AG04450 (cell line): ENCODE results near the gene ASIC2. TPM values are rescaled to one million over a fixed set of nuclear protein-coding genes. Genes with fewer than 3 reads are reported as not detected.

Experiments
- CTCF ChIA-PET: fragments of 300-600, 350-600 bp; formaldehyde crosslinking; extraction: SDS; loops from one replicate; lab custom pipeline; 2022; ENCODE audit warnings: antibody characterized with exemption, inconsistent platforms; lab: Charles Lee
- POLR2A ChIA-PET: fragments of 350-600 bp; formaldehyde crosslinking; extraction: SDS; loops from one replicate; lab custom pipeline; 2021; ENCODE audit warnings: antibody characterized with exemption, inconsistent platforms; lab: Yijun Ruan, JAX
- DNase-seq: peaks from one replicate; pipeline ENCODE4 v3.0.0-alpha.2; 2011; ENCODE audit warnings: low read depth, low spot score
- H3K27ac ChIP-seq: one replicate; pipeline ENCODE4 v1.5.1; 2012; ENCODE audit warnings: low read depth, low read length, control low read depth
- H3K27me3 ChIP-seq: one replicate; pipeline ENCODE4 v1.6.0; 2012; ENCODE audit warnings: low read length; ENCODE audit not compliant: control insufficient read depth, insufficient read depth
- H3K4me3 ChIP-seq: 2 replicates; pipeline ENCODE4 v1.5.1; 2011; ENCODE audit warnings: mild to moderate bottlenecking, low read depth, low read length, control low read depth
- H3K9me3 ChIP-seq: 2 replicates; pipeline ENCODE4 v1.5.1; 2012; ENCODE audit warnings: low read length; ENCODE audit not compliant: control insufficient read depth, insufficient read depth
- CTCF ChIP-seq: IDR thresholded peaks from 2 replicates; pipeline ENCODE4 v1.5.1; 2011; ENCODE audit warnings: low read depth, low read length, control low read depth, inconsistent platforms
- polyA plus RNA-seq: library from polyadenylated mRNA; depleted of rRNA; stranded (reverse); fragments of >200 nt; gene quantifications from 2 replicates; pipeline ENCODE4 v1.2.3, GENCODE V29; 2011

Gene ASIC2
- polyA plus RNA-seq, 1 experiment = 0.19 TPM

- no peaks in the 10 kb centered on the region for H3K9me3 ChIP-seq
- ChIA-PET POLR2A (no interaction called here), CTCF (interaction anchor here (0.7 to 0.9 kb wide), 2 partner anchors 59 to 274 kb away, joined by 3 read pairs; no protein-coding TSS in a partner anchor)
- DNase-seq = no peak
- no peak overlapping the region for H3K4me3 ChIP-seq
- no peak overlapping the region for H3K27ac ChIP-seq
- H3K27me3 ChIP-seq = peaks cover 2% of the 10 kb centered on the region
- no peak for TF ChIP-seq CTCF
These were observed 236.5 kb downstream of the ASIC2 start for GRCh38 chr17:33056399-33057146.

DNA sequence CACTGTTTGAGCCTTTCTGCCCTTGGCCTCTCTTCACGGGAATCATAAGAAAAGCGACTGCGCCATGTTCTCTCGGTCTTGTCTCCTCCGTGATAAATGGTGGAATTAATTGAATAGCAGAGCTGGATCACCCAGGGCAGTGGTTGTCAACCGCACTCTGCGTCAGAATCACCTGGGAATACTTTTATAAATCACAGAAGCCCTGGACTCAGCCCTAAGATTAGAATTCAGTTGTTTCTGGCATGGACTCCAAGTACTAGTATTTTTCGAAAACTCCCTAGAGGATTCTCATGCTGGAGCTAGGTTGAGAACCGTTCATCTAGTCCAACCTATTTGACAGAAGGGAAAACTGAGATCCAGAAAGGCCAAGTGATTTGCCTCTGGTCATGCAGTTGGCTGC is 237.3 kb downstream of the ASIC2 start:
- CTCF ChIA-PET = interaction anchor here (0.7 kb wide), 1 partner anchor 273 kb away, joined by 3 read pairs; no protein-coding TSS in a partner anchor
- Histone ChIP-seq H3K27me3 (peaks cover 2% of the 10 kb centered on the region), H3K9me3 (no peaks in the 10 kb centered on the region), H3K27ac (no peak overlapping the region), H3K4me3 (no peak overlapping the region)
- no peak for DNase-seq
- no peak for TF ChIP-seq CTCF
- POLR2A ChIA-PET = no interaction called here

GRCh38 chr17:33055171-33055611 is 237.9 kb downstream of the ASIC2 start:
- POLR2A ChIA-PET = no interaction called here
- Histone ChIP-seq H3K27me3 (peaks cover 2% of the 10 kb centered on the region), H3K27ac (no peak overlapping the region), H3K4me3 (no peak overlapping the region), H3K9me3 (no peaks in the 10 kb centered on the region)
- CTCF ChIA-PET = interaction anchor here (0.6 to 1.3 kb wide), 2 partner anchors 41 to 57 kb away, joined by 3 to 5 read pairs; no protein-coding TSS in a partner anchor
- no peak for TF ChIP-seq CTCF
- no peak for DNase-seq

DNA sequence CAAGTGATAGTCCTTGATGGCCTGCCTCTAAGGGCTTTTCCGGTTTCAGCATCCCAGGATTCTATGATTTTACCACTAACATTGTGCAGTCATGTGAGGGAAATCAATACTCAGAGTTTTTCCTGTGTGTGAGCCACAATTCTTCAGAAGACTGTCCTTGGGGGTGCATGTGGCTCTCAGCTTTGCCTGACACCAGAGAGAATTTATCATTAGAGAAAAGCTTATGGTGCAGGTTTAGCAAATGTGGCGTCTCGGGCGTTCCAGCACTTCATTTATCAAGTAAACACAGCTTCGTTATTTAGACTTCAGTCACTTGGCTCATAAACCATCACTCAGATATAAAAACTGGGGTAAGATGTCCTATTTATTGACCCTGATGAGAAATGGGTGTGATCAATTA is 238.7 kb downstream of the ASIC2 start:
- Histone ChIP-seq H3K27ac (no peak overlapping the region), H3K9me3 (no peaks in the 10 kb centered on the region), H3K4me3 (no peak overlapping the region), H3K27me3 (peaks cover 2% of the 10 kb centered on the region)
- ChIA-PET POLR2A (no interaction called here), CTCF (interaction anchor here (0.6 to 2.0 kb wide), 3 partner anchors 16 to 177 kb away, joined by 3 to 5 read pairs (median 4); no protein-coding TSS in a partner anchor)
- DNase-seq = no peak
- no peak for TF ChIP-seq CTCF

DNA sequence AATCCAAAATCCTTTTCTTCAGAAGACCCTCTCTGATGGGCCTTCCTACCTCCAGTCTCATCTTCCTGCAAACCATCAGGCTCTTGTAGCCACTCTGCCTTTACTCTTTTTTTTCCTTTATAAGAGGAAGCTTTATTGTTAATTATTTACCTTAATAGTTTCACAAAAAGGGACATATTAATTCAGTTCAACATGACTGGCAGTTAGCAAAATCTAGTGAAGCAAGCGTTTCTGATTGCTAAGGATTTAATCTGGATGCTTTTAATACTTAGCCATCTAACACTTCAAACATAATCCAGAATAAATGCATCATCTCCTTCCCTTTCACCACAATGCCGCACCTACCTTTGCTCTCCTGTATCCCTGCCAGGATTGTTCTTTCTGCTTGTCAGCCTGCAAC is 239.4 kb downstream of the ASIC2 start:
- Histone ChIP-seq H3K27me3 (peaks cover 6% of the 10 kb centered on the region), H3K27ac (no peak overlapping the region), H3K9me3 (no peaks in the 10 kb centered on the region), H3K4me3 (no peak overlapping the region)
- CTCF ChIA-PET = interaction anchor here (2.0 kb wide), 1 partner anchor 15 kb away, joined by 4 read pairs; no protein-coding TSS in a partner anchor
- POLR2A ChIA-PET = no interaction called here
- no peak for DNase-seq
- TF ChIP-seq CTCF = no peak
